Measurements from ENCODE around the gene BMPR1B.

The BMPR1B gene

GRCh38 chr4:94882756-94883155 is 125.0 kb downstream of the BMPR1B start:
- no peak for DNase-seq (ENCODE audit: low spot score)
- no peak for TF ChIP-seq CTCF (IDR thresholded peaks at IDR 0.05; ENCODE audit: extremely low read depth, missing control alignments)

DNA sequence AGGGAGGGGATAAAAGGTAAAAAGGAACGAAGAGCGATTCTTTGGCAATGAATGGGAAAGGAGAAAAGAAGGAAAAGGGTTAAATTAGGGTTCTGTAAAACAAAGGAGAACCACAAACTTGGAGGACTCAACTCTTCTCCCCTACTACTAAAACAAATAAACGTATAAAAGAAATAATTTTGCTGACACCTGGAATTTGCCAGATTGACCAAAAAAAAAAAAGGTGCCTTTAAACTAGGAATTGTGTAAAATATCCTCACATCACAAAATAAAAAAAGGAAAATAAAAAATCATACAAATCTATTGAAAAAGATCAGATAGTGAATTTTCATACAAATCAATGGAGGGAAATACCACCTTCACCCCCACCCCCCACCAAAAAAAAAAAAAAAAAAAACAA is 129.3 kb downstream of the BMPR1B start:
- DNase-seq (ENCODE audit: low spot score), result no peak
- TF ChIP-seq CTCF (IDR thresholded peaks at IDR 0.05; ENCODE audit: extremely low read depth, missing control alignments), result no peak

DNA sequence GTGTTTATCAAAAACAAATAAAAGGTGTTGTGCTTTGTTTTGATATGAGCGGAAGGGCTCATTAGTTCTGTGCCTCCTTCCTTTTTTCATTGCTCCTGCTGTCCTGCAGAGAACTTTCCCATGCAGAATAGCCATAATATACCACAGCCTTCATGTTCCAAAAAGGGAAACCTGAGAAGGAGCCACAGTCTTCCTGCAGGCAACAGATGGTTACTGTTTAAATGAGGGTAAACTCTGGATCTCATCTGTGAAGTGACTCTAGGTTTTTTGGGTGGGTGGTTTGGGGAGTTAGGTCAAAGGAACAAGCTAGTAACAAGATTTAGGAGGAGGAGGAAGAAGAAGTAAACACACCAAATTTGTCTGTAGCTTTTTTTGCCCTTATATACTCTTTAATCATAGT is 131.8 kb downstream of the BMPR1B start:
- no peak for TF ChIP-seq CTCF (IDR thresholded peaks at IDR 0.05; ENCODE audit: extremely low read depth, missing control alignments)
- DNase-seq (ENCODE audit: low spot score), result no peak

GRCh38 chr4:94889946-94890345 is 132.2 kb downstream of the BMPR1B start:
- DNase-seq (ENCODE audit: low spot score), result no peak
- TF ChIP-seq CTCF (IDR thresholded peaks at IDR 0.05; ENCODE audit: extremely low read depth, missing control alignments), result no peak

DNA sequence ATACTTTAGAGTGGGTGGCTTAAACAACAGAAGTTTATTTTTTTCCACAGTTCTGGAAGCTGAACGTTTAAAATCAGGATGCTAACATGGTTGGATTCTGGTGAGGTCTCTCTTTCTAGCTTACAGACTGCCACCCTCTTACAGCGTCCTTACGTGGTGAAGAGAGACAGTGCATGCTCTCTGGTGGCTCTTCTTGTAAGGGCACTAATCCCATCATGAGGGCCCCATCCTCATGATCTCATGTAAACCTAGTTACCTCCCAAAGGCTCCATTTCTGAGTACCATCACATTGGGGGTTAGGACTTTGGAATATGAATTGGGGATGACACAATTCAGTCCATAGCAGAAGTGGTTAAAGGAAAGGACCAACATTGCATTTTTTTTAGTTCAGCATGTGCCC is 132.8 kb downstream of the BMPR1B start:
- no peak for DNase-seq (ENCODE audit: low spot score)
- TF ChIP-seq CTCF (IDR thresholded peaks at IDR 0.05; ENCODE audit: extremely low read depth, missing control alignments), result no peak

GRCh38 chr4:94892051-94892450 is 134.3 kb downstream of the BMPR1B start:
- no peak for DNase-seq (ENCODE audit: low spot score)
- TF ChIP-seq CTCF (IDR thresholded peaks at IDR 0.05; ENCODE audit: extremely low read depth, missing control alignments), result no peak

DNA sequence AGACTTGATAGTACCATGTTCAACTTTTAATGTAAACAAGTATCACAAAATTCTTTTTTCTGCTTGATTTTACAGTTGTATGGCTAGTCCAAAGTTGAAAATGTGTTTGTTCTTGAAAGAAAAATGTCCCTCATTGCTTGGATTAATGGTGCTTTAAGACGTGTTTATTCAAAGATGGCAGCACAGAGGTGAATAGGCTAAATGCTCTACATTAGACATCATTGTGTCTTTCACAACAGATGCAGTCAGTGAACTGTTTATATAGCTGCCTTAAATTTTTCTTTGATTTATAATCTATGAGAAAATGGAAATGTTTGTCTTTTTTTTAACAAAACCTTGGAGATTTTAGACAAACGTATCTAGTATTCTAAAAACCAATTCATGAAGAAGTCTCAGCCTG is 137.3 kb downstream of the BMPR1B start:
- DNase-seq (ENCODE audit: low spot score), result no peak
- no peak for TF ChIP-seq CTCF (IDR thresholded peaks at IDR 0.05; ENCODE audit: extremely low read depth, missing control alignments)
